Measurements from ENCODE around the gene SPRR2G.
"Not testable (repeated sequence)": the region's sequence is repeated elsewhere in the genome, so short reads cannot be mapped to it uniquely, and the experiment has no call there.

The SPRR2G gene

DNA sequence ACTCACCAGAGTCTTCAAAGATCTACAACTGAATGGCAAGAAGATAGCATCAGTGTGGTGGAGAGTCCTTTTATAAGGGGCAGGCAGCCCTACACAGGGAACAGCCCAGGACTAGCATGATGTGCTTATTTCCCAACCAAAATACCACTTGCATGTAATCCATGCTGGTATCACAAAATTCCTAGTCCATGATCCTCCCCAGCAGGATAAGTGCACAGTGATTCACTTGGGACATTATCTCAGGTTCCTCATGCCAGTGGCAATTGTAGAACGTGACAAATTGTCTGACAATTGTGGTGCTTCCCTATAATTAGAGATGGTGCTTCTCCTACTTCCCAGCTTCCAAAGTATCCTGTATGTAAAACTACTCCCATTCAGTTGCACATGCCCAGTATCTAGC lies at the start of gene SPRR2G:
Gene SPRR2G (minus strand): TSS at position 45 of the 400 bp plus-strand sequence. CDS start 780 bp downstream, outside the sequence.
- ATAC-seq: no peak
- H3K4me1 Mint-ChIP-seq: no peaks in the 10 kb centered on the region
- no peak within 1 kb of the TSS for H3K27ac Mint-ChIP-seq
- no peaks in the 10 kb centered on the region for H3K9me3 Mint-ChIP-seq
- H3K4me3 Mint-ChIP-seq: no peak within 1 kb of the TSS
- H3K36me3 Mint-ChIP-seq: no peaks in the 10 kb centered on the region
- peaks cover 41% of the 10 kb centered on the region for H3K27me3 Mint-ChIP-seq

DNA sequence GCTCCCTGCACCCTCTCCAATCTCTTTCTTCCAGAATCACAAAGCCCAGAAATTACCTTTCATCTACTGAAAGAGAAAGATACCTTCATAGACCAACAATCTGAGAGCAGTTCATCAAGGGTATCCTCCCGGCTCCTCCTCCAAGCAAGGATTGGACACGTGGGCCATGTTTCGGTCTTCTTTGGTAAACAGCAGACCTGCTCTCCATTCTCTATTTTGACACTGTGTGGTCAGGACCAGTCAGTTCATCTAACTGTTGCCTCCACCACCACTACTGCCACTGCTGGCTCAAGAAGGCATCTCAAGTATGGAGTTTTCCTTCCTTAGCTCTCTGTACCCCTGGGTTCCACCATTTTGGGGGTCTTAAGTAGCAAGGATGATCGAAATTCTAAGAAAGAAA lies 44.5 kb upstream of the SPRR2G start:
- no peak for ATAC-seq
- Mint-ChIP-seq H3K4me1 (no peaks in the 10 kb centered on the region), H3K4me3 (no peak overlapping the region), H3K27ac (no peak overlapping the region), H3K9me3 (no peaks in the 10 kb centered on the region), H3K36me3 (no peaks in the 10 kb centered on the region), H3K27me3 (peaks cover 69% of the 10 kb centered on the region)

DNA sequence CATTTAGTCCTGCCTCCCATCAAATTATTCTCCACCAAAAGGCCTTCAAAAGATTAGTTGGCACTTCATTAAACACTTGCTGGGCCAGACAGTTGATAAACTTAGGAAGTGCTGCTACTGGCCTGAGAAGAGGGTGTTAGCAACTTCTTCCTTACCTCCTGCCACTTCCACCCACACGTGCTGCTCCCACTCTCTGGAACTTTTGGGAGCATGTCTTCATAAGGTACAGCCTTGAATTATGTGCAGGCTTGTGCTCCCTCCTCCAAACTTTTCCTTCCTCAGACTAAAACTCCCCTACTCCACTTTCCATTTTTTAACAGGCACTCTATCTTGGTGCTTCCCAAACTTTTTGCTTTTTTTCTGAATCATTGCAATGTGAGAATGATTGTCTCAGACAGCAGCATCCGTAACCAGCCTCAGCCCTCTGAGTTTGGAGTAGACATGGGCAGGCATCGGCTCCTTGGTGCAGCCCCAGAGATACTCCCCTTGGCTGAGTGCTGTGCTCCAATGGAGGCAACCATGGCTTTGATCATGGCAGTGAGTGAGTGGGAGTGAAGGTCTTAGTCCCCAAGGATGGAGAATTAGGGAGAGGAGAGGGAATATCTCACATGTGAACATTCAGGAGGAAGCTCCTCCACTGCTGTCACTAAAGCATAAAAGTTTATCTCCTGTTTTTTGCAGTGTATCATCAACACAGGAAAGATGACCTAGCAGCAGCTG lies 43.8 kb upstream of the SPRR2G start:
- Mint-ChIP-seq H3K36me3 (no peaks in the 10 kb centered on the region), H3K4me3 (no peak overlapping the region), H3K4me1 (no peaks in the 10 kb centered on the region), H3K27ac (no peak overlapping the region), H3K9me3 (no peaks in the 10 kb centered on the region), H3K27me3 (peaks cover 76% of the 10 kb centered on the region)
- ATAC-seq: no peak

DNA sequence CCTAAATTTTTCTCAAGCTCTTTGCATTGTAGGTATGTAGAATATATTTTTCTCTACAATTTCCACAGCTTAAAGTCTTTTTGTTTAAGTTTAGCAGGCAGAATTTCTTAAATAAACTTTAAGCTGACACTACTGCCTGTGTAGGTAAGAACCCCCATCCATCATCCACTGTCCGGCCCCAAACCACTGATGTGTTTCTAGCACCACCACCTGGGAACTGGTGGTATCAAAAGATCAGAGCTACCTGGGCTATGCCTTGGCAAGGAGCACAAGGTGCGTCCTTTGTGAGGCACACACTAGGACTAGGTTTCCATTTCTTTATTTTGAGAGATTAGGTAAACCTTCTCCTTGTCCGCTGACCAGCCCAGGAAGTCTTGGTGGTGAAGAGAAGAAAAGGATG lies 42.0 kb upstream of the SPRR2G start:
- no peak for ATAC-seq
- H3K4me3 Mint-ChIP-seq: no peak overlapping the region
- H3K27me3 Mint-ChIP-seq: peaks cover 71% of the 10 kb centered on the region
- H3K27ac Mint-ChIP-seq: no peak overlapping the region
- H3K4me1 Mint-ChIP-seq: no peaks in the 10 kb centered on the region
- no peaks in the 10 kb centered on the region for H3K36me3 Mint-ChIP-seq
- no peaks in the 10 kb centered on the region for H3K9me3 Mint-ChIP-seq

DNA sequence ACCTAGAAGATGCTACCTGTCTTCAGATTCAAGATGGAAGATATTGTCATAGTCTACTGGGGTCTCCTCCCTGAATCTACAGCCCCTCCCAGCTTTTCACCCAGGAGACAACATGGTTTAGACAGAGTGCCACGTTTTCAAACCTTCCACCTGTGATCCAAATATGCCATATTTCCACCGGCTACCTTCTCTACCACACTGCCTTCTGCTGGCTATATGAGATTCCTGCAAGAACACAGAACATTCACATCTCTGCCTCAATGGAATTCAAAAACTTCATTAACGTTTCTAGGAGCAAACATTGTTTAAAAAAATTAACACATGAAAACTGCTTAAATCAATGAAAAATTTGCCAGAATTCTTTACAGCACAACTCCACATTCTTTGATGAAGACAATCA lies 39.7 kb upstream of the SPRR2G start:
- Mint-ChIP-seq H3K36me3 (peaks cover 6% of the 10 kb centered on the region), H3K27me3 (peaks cover 71% of the 10 kb centered on the region), H3K4me3 (no peak overlapping the region), H3K9me3 (peaks cover 13% of the 10 kb centered on the region), H3K4me1 (no peaks in the 10 kb centered on the region), H3K27ac (no peak overlapping the region)
- no peak for ATAC-seq

DNA sequence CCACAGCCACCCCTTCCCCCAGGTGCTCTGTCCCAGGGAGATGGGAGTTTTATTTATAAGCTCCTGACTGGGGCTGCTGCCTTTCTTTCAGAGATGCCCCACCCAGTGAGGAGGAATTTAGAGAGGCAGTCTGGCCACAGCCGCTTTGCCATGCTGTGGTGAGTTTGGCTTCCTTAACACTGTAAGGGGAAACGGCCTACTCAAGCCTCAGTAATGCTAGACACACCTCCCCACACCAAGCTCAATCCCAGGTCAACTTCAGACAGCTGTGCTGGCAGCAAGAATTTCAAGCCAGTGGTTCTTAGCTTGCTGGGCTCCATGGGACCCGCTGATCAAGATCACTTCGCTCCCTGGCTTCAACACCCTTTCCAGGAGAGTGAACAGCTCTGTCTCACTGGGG lies 37.6 kb upstream of the SPRR2G start:
- ATAC-seq, H3K4me1 Mint-ChIP-seq, H3K4me3 Mint-ChIP-seq, H3K27ac Mint-ChIP-seq, H3K36me3 Mint-ChIP-seq: not testable (repeated sequence)
- Mint-ChIP-seq H3K9me3 (peaks cover 15% of the 10 kb centered on the region), H3K27me3 (peaks cover 60% of the 10 kb centered on the region)

DNA sequence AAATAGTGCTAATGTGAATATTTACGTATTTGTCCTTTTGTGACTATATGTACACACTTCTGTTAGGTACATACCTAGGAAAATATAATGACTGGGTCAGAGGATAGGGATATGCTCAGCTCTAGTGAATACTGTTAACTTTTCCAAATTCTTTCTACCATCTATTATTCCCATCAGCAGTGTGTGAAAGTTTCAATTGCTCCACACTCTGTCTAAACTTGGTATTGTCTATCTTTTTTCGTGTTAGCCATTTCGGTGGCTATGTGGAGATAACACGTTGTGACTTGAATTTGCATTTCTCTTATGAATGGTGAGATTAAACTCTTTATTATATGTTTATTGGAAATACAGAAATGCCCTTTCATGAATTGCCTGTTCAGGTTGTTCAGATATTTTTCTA lies 29.9 kb upstream of the SPRR2G start:
- ATAC-seq: no peak
- Mint-ChIP-seq H3K4me1 (no peaks in the 10 kb centered on the region), H3K36me3 (peaks cover 2% of the 10 kb centered on the region)

DNA sequence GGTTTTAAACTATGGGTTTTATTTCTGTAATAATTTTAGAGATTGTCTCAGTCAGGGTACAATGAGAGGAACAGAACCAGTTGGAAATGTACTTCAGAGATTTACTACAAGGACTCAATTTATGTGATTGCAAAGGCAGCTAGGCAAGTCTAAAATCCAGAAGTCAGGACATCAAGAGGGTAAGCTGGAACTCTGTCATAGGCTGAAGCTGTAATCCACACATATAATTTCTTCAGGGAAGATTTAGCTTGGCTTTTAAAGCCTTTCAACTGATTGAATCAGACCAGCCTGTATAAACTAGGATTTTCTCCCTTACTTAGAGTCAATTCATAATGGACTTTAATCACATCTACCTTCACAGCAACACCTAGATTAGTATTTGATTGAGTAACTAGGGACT lies 28.2 kb upstream of the SPRR2G start:
- Mint-ChIP-seq H3K27ac (no peak overlapping the region), H3K36me3 (no peaks in the 10 kb centered on the region), H3K4me1 (no peaks in the 10 kb centered on the region), H3K27me3 (no peaks in the 10 kb centered on the region), H3K4me3 (no peak overlapping the region), H3K9me3 (peaks cover 3% of the 10 kb centered on the region)
- no peak for ATAC-seq

More for the DNA sequence above, 29.9 kb upstream of the SPRR2G start:
- H3K27me3 Mint-ChIP-seq: peaks cover 11% of the 10 kb centered on the region
- peaks cover 5% of the 10 kb centered on the region for H3K9me3 Mint-ChIP-seq
- H3K4me3 Mint-ChIP-seq: no peak overlapping the region
- no peak overlapping the region for H3K27ac Mint-ChIP-seq

DNA sequence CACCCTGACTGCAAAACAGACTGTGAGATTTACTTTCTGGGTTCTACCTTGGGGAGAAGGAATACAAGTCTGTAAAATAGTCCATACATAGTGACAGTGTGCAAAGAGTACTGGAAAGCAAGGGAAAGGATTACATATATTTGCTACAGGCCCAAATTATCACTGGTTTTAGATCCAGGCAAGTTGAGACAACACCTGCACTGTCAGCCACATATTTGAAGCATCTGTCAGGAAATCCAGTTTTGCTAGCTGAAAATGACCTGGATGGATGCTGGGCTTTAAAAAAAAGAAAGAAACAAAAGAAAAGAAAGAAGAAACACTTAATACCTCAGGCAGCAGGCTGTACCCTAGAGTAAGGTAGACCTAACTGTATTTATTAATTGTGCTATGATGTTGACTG lies 23.9 kb upstream of the SPRR2G start:
- no peaks in the 10 kb centered on the region for H3K4me1 Mint-ChIP-seq
- ATAC-seq: no peak
- no peaks in the 10 kb centered on the region for H3K36me3 Mint-ChIP-seq
- H3K27me3 Mint-ChIP-seq: peaks cover 8% of the 10 kb centered on the region
- H3K27ac Mint-ChIP-seq: no peak overlapping the region
- no peak overlapping the region for H3K4me3 Mint-ChIP-seq
- no peaks in the 10 kb centered on the region for H3K9me3 Mint-ChIP-seq

DNA sequence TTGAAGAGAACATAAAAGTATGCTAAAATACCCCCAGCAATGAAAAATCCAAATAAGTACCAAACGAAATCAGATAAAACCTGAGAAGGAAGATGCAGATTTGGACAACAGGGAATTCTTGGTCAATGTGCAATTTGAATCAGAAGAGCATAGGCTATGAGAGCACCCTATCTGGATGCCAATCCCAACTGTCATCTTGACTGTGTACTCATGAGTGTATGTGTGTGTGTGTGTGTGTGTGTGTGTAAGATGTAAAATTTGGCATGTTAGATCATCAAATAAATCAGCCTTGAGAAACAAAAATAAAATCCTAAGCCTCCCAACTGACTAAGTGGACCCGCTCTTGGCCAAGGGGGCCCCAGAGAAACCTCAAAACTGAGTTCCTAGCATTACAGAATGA lies 18.0 kb upstream of the SPRR2G start:
- Mint-ChIP-seq H3K4me1 (no peaks in the 10 kb centered on the region), H3K36me3 (no peaks in the 10 kb centered on the region), H3K4me3 (no peak overlapping the region), H3K27ac (no peak overlapping the region), H3K27me3 (peaks cover 31% of the 10 kb centered on the region), H3K9me3 (no peaks in the 10 kb centered on the region)
- ATAC-seq: no peak

DNA sequence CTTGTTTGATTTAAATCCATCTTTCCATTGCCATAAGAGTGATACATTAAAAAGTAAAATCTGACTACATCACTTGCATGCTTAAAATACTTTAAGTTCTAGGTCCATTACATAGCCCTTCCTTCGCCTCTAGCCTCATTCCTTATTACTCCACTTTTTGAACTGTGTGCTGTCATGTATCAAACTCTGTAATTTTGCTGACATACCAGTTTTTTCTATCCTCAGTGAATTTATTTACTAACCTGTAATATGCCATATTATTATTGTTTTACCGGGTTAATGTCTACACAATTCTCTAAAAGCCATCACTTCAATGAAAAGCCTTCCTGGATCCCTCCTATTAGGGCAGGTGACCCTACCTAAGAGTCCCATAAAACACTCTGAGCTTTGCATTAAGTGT lies 4.9 kb upstream of the SPRR2G start:
- no peaks in the 10 kb centered on the region for H3K4me1 Mint-ChIP-seq
- ATAC-seq: no peak
- no peak overlapping the region for H3K27ac Mint-ChIP-seq
- H3K27me3 Mint-ChIP-seq: peaks cover 24% of the 10 kb centered on the region
- H3K4me3 Mint-ChIP-seq: no peak overlapping the region
- no peaks in the 10 kb centered on the region for H3K36me3 Mint-ChIP-seq
- peaks cover 12% of the 10 kb centered on the region for H3K9me3 Mint-ChIP-seq

DNA sequence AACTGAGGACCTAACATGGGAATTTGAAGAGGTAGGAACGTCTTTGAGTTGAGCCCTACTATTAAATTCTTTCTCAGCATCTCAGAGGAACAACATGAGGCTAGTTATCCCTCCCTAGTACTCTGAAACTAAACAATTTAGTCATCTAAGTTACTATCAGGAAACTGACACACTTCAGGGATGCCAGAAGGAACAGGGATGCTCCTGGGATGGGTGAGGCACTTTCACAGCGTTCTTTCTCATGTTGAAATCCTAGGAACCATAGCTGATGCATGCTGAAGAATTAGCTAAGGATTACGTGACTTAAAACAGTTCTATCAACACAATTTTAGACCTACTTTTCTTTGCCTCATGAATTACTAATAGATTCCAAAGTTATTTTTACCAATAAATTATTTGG lies 1.8 kb upstream of the SPRR2G start:
- Mint-ChIP-seq H3K4me3 (no peak overlapping the region), H3K27me3 (peaks cover 33% of the 10 kb centered on the region), H3K4me1 (no peaks in the 10 kb centered on the region), H3K9me3 (peaks cover 3% of the 10 kb centered on the region), H3K36me3 (no peaks in the 10 kb centered on the region), H3K27ac (no peak overlapping the region)
- no peak for ATAC-seq

DNA sequence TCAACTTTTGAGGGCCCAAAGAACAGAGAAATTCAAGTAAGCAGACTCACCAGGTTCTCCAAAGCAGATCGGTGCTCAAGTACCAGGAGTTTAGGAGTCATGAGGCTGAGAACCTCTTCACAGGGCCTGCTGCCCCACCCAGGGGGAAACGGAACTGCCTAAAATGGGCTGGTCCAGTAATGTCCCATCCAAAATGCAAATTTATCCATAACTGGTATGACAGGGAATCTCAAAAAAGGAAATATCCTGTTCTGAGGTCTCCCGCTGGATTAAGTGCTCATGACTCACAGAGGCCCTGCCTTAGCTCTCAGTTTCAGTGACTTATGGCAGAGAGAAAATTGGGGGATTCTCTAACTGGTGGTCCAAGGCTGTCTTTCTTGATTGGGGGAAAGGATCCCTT lies 9.3 kb downstream of the SPRR2G start:
- Mint-ChIP-seq H3K27ac (no peak overlapping the region), H3K36me3 (no peaks in the 10 kb centered on the region), H3K4me1 (no peaks in the 10 kb centered on the region), H3K9me3 (no peaks in the 10 kb centered on the region), H3K27me3 (peaks cover 43% of the 10 kb centered on the region), H3K4me3 (no peak overlapping the region)
- ATAC-seq: no peak

DNA sequence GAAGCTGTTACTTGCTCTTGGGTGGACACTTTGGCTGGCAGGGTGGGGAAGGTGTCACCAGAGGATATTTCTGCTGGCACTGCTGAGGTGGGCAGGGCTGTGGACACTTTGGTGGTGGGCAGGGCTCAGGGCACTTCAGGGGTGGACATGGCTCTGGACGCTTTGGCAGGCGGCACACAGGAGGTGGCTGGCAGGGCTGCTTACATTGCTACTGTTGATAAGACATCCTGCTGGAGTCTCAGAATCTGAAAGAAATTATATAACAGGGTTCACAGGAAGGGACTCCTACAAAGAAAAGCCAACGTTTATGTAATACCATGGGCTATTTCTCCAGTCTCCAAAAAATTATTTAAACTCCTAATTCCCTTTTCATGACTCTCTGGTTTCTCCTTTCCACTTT lies 10.2 kb downstream of the SPRR2G start:
- no peak overlapping the region for H3K4me3 Mint-ChIP-seq
- H3K27me3 Mint-ChIP-seq: peaks cover 46% of the 10 kb centered on the region
- no peaks in the 10 kb centered on the region for H3K4me1 Mint-ChIP-seq
- H3K27ac Mint-ChIP-seq: no peak overlapping the region
- H3K9me3 Mint-ChIP-seq: no peaks in the 10 kb centered on the region
- H3K36me3 Mint-ChIP-seq: no peaks in the 10 kb centered on the region
- no peak for ATAC-seq

DNA sequence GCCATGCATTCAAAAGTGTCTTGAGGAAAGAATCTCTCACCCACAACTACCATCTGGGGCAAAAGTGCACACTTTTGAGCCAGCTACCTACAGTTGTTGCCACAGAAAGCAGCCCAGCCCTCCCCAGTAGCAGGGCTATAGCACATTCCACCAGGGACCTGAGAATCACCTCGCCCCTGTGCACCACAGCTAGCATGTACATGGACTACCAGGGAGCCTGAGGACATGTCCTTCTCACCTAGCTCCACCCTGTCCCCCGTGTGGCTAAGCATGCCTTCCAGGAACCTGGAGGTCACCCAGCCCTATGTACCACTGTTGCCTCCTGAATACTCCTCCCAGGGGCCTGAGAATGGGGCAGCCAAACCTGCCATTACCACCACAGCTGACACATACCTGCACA lies 16.9 kb downstream of the SPRR2G start:
- no peak overlapping the region for H3K4me3 Mint-ChIP-seq
- no peak for ATAC-seq
- H3K27ac Mint-ChIP-seq: no peak overlapping the region
- H3K9me3 Mint-ChIP-seq: no peaks in the 10 kb centered on the region
- H3K27me3 Mint-ChIP-seq: peaks cover 79% of the 10 kb centered on the region
- no peaks in the 10 kb centered on the region for H3K4me1 Mint-ChIP-seq
- no peaks in the 10 kb centered on the region for H3K36me3 Mint-ChIP-seq

DNA sequence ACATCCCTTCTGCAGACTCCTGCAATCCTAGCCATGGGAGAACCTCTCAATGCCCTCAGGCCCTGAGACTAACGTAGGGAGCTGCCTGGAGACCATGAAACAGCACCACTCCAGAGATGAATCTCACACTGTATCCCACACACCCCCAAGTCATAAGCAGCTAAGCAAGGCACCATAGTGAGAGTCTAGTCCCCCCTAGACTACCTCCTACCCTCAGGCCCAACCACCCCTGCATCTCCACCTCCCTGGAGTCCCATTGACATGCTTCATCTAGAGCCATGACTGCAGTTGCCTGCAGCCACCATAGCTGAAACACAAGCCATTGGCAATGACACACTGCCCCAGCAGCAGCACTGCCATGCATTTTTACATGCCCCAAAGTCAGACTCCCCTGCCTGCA lies 17.4 kb downstream of the SPRR2G start:
- Mint-ChIP-seq H3K4me3 (no peak overlapping the region), H3K9me3 (no peaks in the 10 kb centered on the region), H3K27ac (no peak overlapping the region), H3K4me1 (no peaks in the 10 kb centered on the region), H3K36me3 (no peaks in the 10 kb centered on the region), H3K27me3 (peaks cover 79% of the 10 kb centered on the region)
- no peak for ATAC-seq

DNA sequence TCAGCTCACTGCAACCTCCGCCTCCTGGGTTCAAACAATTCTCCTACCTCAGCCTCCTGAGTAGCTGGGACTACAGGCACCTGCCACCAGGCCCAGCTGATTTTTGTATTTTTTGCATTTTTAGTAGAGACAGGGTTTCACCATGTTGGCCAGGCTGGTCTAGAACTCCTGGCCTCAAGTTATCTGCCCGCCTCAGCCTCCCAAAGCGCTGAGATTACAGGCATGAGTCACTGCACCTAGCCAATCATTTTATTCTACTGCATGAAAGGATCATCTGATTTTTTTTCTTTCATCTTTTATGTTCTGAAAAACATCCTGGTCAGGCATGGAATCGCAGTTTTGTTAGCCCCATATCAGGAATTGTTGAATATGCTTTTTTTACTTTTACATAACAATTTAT lies 22.0 kb downstream of the SPRR2G start:
- not testable (repeated sequence) for H3K4me3 Mint-ChIP-seq, H3K4me1 Mint-ChIP-seq, H3K27ac Mint-ChIP-seq, ATAC-seq, H3K36me3 Mint-ChIP-seq
- Mint-ChIP-seq H3K27me3 (peaks cover 41% of the 10 kb centered on the region), H3K9me3 (peaks cover 16% of the 10 kb centered on the region)
